Panc1 (cell line): Measurements from ENCODE around the gene DUSP8. TPM values are rescaled to one million over a fixed set of nuclear protein-coding genes. Genes with fewer than 3 reads are reported as not detected.
A peak's percentile ranks its signal among the peaks of the same experiment; 100 is the strongest.
"Not testable (repeated sequence)": the region's sequence is repeated elsewhere in the genome, so short reads cannot be mapped to it uniquely, and the experiment has no call there.

ENCODE experiments used
- ATAC-seq: fragments of 200-7000 bp; cut with Tn5 transposase; 2 replicates; pipeline ENCODE4 v1.9.1; 2020; ENCODE audit warnings: mild to moderate bottlenecking, moderate library complexity
- BruUV-seq: library from RNA; stranded (reverse); fragments of 400-500 nt; replicated peaks from 2 replicates; lab custom pipeline; 2021; lab: Mats Ljungman, UMichigan
- CTCF ChIA-PET: fragments of 300-600 bp; sonication (Branson Sonifier 250); formaldehyde crosslinking; loops from one replicate; lab custom pipeline; 2022; ENCODE audit warnings: antibody characterized with exemption; lab: Charles Lee
- POLR2A ChIA-PET: fragments of 300-600 bp; sonication (Branson Sonifier 250); formaldehyde crosslinking; loops from one replicate; lab custom pipeline; 2022; ENCODE audit warnings: antibody characterized with exemption; lab: Charles Lee
- DNase-seq: peaks from one replicate; pipeline ENCODE4 v3.0.0-alpha.2; 2010; ENCODE audit warnings: low read depth, low spot score
- H3K27ac ChIP-seq: 2 replicates; pipeline ENCODE4 v1.5.1; 2011; ENCODE audit warnings: mild to moderate bottlenecking, low read length, inconsistent platforms
- H3K27me3 ChIP-seq: fragments of 200-500 bp; sonication (Bioruptor generic); 2 replicates; pipeline ENCODE4 v1.6.0; 2014; ENCODE audit warnings: low read length, inconsistent platforms; ENCODE audit not compliant: control insufficient read depth, insufficient read depth
- H3K36me3 ChIP-seq: fragments of 200-500 bp; sonication (Bioruptor generic); 2 replicates; pipeline ENCODE4 v1.5.1; 2014; ENCODE audit warnings: inconsistent platforms, mild to moderate bottlenecking, low read length, moderate library complexity; ENCODE audit not compliant: control insufficient read depth, insufficient read depth
- H3K4me1 ChIP-seq: 2 replicates; pipeline ENCODE4 v1.5.1; 2011; ENCODE audit warnings: inconsistent platforms, mild to moderate bottlenecking, low read length, moderate library complexity; ENCODE audit not compliant: control insufficient read depth, insufficient read depth
- H3K4me3 ChIP-seq, 2 experiments: 2 replicates each; pipeline ENCODE4 v1.5.1; 2011 to 2012; ENCODE audit warnings: low read depth in 2 of 2, low read length in 2 of 2, mild to moderate bottlenecking in 2 of 2, inconsistent platforms in 1 of 2, moderate library complexity in 1 of 2
- H3K9me3 ChIP-seq: fragments of 200-500 bp; sonication (Bioruptor generic); 2 replicates; pipeline ENCODE4 v1.5.1; 2014; ENCODE audit warnings: low read depth, mild to moderate bottlenecking, inconsistent platforms, low read length, moderate library complexity; ENCODE audit not compliant: control insufficient read depth, insufficient read depth
- POLR2AphosphoS5 ChIP-seq: IDR thresholded peaks from 2 replicates; pipeline ENCODE4 v1.6.1; 2012; ENCODE audit warnings: mild to moderate bottlenecking, low read depth, low read length, moderate library complexity
- SIN3A ChIP-seq: IDR thresholded peaks from 2 replicates; pipeline ENCODE4 v1.6.1; 2012; ENCODE audit warnings: low read depth, mild to moderate bottlenecking, low read length, moderate library complexity, borderline replicate concordance; ENCODE audit not compliant: insufficient read depth
- TCF7L2 ChIP-seq: IDR thresholded peaks from 2 replicates; pipeline ENCODE4 v1.6.1; 2011; ENCODE audit warnings: mild to moderate bottlenecking, low read depth, low read length, inconsistent platforms
- in situ Hi-C: cut with HindIII; loops from 2 replicates; pipeline ENCODE4 v1.10.0; 2016; ENCODE audit warnings: low sequenced_read_pairs, low pct_unique_long_range_greater_than_20kb
- intact Hi-C: fragments of 100-400 bp; cut with micrococcal nuclease; formaldehyde crosslinking; loops from one replicate; pipeline ENCODE4 v1.10.0; 2022; ENCODE audit not compliant: unreplicated experiment
- total RNA-seq: library from RNA; stranded (reverse); gene quantifications from one replicate; pipeline ENCODE4 v1.2.1, GENCODE V29; 2021; ENCODE audit not compliant: unreplicated experiment
- TF ChIP-seq, protein P1 (sequence below), 2 experiments: IDR thresholded peaks; 2 replicates each; pipeline ENCODE4 v1.6.1; 2011 to 2012; ENCODE audit warnings: low read depth in 2 of 2, control low read depth in 1 of 2, low read length in 1 of 2, mild to moderate bottlenecking in 1 of 2, moderate library complexity in 1 of 2; ENCODE audit not compliant: insufficient read depth in 1 of 2
- TF ChIP-seq, protein P2 (sequence below): fragments of 450-650 bp; IDR thresholded peaks from 2 replicates; pipeline ENCODE4 v1.5.1; 2017; ENCODE audit warnings: mild to moderate bottlenecking

The DUSP8 gene
- total RNA-seq, 1 experiment from 2014 or later: 5.5 TPM

DNA sequence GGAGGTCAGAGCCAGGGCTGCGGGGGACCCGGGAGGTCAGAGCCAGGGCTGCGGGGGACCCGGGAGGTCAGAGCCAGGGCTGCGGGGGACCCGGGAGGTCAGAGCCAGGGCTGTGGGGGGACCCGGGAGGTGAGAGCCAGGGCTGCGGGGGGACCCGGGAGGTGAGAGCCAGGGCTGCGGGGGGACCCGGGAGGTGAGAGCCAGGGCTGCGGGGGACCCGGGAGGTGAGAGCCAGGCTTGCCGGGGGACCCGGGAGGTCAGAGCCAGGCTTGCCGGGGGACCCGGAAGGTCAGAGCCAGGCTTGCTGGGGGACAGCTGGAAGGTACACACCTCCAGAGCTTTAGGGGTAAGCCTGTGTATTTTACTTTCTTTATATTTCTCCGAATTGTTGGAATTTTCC is 61.7 kb downstream of the DUSP8 start:
- CTCF ChIA-PET, H3K4me3 ChIP-seq, POLR2A ChIA-PET, DNase-seq, ATAC-seq, H3K36me3 ChIP-seq, in situ Hi-C loops, H3K27me3 ChIP-seq, H3K27ac ChIP-seq, BruUV-seq, H3K9me3 ChIP-seq: not testable (repeated sequence)
- intact Hi-C loops: loop anchor here (10.0 kb wide), 2 partner anchors 206 to 306 kb away; partner anchors contain the start of gene TOLLIP
- H3K4me1 ChIP-seq: peaks cover 31% of the 10 kb centered on the region

DNA sequence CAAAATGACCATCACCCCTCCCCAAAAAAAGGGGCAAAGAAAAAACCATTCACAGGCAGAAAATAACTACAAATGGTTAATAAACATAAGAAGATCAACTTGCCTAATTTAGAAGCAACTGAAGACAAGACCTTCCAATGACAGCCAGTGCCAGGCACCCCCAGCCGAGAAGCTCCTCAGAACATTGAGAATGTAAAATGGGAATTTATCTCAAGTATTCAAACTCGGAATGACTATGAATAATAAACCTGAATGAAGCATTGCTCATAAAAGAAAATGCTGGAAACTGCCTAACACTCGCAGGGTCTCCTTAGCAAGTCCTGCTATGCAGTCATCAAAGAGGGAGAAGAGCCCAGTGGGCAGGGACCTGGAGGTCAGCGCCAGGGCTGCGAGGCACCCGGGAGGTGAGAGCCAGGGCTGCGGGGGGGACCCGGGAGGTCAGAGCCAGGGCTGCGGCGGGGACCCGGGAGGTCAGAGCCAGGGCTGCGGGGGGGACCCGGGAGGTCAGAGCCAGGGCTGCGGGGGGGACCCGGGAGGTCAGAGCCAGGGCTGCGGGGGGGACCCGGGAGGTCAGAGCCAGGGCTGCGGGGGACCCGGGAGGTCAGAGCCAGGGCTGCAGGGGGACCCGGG is 62.3 kb downstream of the DUSP8 start:
- no peak for DNase-seq
- CTCF ChIA-PET: no interaction called here
- H3K4me3 ChIP-seq: no peak overlapping the region
- H3K27ac ChIP-seq: no peak overlapping the region
- TF ChIP-seq, protein P1, sequence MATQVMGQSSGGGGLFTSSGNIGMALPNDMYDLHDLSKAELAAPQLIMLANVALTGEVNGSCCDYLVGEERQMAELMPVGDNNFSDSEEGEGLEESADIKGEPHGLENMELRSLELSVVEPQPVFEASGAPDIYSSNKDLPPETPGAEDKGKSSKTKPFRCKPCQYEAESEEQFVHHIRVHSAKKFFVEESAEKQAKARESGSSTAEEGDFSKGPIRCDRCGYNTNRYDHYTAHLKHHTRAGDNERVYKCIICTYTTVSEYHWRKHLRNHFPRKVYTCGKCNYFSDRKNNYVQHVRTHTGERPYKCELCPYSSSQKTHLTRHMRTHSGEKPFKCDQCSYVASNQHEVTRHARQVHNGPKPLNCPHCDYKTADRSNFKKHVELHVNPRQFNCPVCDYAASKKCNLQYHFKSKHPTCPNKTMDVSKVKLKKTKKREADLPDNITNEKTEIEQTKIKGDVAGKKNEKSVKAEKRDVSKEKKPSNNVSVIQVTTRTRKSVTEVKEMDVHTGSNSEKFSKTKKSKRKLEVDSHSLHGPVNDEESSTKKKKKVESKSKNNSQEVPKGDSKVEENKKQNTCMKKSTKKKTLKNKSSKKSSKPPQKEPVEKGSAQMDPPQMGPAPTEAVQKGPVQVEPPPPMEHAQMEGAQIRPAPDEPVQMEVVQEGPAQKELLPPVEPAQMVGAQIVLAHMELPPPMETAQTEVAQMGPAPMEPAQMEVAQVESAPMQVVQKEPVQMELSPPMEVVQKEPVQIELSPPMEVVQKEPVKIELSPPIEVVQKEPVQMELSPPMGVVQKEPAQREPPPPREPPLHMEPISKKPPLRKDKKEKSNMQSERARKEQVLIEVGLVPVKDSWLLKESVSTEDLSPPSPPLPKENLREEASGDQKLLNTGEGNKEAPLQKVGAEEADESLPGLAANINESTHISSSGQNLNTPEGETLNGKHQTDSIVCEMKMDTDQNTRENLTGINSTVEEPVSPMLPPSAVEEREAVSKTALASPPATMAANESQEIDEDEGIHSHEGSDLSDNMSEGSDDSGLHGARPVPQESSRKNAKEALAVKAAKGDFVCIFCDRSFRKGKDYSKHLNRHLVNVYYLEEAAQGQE (IDR thresholded peaks at IDR 0.05; ENCODE audit: insufficient read depth in 1 of 2, low read depth in 2 of 2, low read length in 1 of 2): no peak
- TF ChIP-seq POLR2AphosphoS5: no peak
- TF ChIP-seq TCF7L2: no peak
- no peak for TF ChIP-seq SIN3A
- TF ChIP-seq, protein P2, sequence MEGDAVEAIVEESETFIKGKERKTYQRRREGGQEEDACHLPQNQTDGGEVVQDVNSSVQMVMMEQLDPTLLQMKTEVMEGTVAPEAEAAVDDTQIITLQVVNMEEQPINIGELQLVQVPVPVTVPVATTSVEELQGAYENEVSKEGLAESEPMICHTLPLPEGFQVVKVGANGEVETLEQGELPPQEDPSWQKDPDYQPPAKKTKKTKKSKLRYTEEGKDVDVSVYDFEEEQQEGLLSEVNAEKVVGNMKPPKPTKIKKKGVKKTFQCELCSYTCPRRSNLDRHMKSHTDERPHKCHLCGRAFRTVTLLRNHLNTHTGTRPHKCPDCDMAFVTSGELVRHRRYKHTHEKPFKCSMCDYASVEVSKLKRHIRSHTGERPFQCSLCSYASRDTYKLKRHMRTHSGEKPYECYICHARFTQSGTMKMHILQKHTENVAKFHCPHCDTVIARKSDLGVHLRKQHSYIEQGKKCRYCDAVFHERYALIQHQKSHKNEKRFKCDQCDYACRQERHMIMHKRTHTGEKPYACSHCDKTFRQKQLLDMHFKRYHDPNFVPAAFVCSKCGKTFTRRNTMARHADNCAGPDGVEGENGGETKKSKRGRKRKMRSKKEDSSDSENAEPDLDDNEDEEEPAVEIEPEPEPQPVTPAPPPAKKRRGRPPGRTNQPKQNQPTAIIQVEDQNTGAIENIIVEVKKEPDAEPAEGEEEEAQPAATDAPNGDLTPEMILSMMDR: no peak
- H3K4me1 ChIP-seq: peaks cover 26% of the 10 kb centered on the region
- in situ Hi-C loops (no loop called here), intact Hi-C loops (loop anchor here (10.0 kb wide), 2 partner anchors 205 to 305 kb away; partner anchors contain the start of gene TOLLIP)
- H3K36me3 ChIP-seq: no peaks in the 10 kb centered on the region
- no peaks in the 10 kb centered on the region for H3K27me3 ChIP-seq
- no TSS peak for BruUV-seq
- H3K9me3 ChIP-seq: no peaks in the 10 kb centered on the region
- no peak for ATAC-seq
- POLR2A ChIA-PET: no interaction called here

DNA sequence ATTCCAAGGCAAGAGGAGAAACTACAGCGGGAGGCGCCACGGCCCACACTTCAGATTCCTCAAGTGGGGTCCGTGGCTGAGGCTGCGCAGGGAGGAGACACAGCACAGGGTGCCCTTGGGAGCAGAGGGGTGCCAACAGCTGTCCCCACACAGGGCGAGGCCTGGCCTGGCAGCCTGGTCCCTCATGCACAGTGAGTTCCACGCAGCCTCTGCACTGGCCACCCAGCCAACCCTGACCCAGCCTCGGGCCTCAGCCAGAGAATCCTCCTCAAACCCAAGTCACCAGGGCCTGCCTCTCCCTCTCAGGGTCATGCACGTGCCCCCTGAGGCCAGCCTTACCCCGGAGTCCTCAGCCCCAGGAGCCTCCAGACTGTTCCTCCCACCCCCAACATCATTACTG is 63.1 kb downstream of the DUSP8 start:
- intact Hi-C loops: no loop called here

More for the DNA sequence above, 63.1 kb downstream of the DUSP8 start:
- no TSS peak for BruUV-seq
- in situ Hi-C loops: no loop called here
- Histone ChIP-seq H3K9me3 (no peaks in the 10 kb centered on the region), H3K27me3 (no peaks in the 10 kb centered on the region), H3K4me1 (peaks cover 26% of the 10 kb centered on the region), H3K4me3 (no peak overlapping the region), H3K36me3 (no peaks in the 10 kb centered on the region), H3K27ac (no peak overlapping the region)
- POLR2A ChIA-PET: no interaction called here
- no peak for TF ChIP-seq SIN3A
- TF ChIP-seq POLR2AphosphoS5: no peak
- TF ChIP-seq, protein P1 (IDR thresholded peaks at IDR 0.05; ENCODE audit: insufficient read depth in 1 of 2, low read depth in 2 of 2, low read length in 1 of 2): no peak
- TF ChIP-seq, protein P2: no peak
- no peak for TF ChIP-seq TCF7L2
- ATAC-seq: peak; percentile 27; the same call in 1 of the 2 replicates
- CTCF ChIA-PET: no interaction called here
- DNase-seq: no peak
